ENCODE data around the gene KLF15.

DNA sequence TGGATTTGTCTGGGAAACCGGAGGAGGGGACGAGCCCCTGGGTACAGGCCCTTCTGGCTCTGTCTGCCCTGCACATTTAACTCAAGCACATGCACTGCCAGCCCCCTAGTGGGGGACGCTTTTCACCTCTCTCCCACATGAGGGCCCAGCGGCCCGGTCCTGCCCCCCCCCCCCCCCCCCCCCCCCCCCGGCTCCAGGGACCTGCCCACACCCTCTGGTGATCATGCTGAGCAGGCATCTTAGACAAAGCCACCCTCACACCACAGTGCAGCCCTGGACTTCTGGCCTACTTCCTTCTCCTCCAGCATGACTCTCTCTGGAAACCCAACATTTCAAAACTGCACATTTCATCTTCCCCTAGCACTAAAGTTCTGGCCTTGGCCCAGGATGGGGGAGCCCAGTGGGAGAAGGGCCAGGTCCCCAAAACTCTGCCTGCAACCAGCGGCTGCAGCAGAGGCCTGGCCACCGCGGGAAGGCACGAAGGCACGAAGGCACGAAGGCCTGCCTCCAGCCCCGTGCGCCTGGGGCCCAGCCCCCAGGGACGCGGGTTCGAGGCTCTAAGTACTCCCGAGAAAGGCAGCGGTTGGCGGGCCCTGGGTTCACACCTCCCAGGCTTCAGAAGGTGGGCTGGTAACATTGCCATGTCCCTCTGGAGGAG, 14.1 kb downstream of the KLF15 start:
- TF ChIP-seq, protein P1, sequence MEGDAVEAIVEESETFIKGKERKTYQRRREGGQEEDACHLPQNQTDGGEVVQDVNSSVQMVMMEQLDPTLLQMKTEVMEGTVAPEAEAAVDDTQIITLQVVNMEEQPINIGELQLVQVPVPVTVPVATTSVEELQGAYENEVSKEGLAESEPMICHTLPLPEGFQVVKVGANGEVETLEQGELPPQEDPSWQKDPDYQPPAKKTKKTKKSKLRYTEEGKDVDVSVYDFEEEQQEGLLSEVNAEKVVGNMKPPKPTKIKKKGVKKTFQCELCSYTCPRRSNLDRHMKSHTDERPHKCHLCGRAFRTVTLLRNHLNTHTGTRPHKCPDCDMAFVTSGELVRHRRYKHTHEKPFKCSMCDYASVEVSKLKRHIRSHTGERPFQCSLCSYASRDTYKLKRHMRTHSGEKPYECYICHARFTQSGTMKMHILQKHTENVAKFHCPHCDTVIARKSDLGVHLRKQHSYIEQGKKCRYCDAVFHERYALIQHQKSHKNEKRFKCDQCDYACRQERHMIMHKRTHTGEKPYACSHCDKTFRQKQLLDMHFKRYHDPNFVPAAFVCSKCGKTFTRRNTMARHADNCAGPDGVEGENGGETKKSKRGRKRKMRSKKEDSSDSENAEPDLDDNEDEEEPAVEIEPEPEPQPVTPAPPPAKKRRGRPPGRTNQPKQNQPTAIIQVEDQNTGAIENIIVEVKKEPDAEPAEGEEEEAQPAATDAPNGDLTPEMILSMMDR (IDR thresholded peaks at IDR 0.05): no peak
- TF ChIP-seq POLR2AphosphoS5 (IDR thresholded peaks at IDR 0.05; ENCODE audit: insufficient read depth in 1 of 2, low read depth in 1 of 2): no peak

All from vagina (tissue), 2 donors.